Measurements from ENCODE around the gene ALDH1L2.

DNA sequence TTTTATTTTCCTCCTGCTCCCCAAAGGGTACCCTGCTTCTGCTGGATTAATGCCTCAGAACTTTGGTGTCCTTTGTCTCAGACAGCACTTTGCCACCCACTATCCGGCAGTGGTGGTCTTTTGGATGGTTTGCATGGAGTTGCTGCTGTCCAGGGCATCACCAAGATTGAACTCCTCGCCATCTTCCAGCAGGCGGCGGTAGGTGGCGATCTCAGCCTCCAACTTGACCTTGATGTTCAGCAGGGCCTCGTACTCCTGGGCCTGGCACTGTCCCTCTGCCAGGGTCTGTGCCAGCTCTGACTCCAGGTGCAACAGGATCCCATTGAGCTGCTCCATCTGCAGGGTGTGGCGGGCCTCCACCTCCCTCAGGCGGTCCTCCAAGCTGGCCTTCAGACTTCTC is 107.6 kb downstream of the ALDH1L2 start:
- no peak for TF ChIP-seq POLR2AphosphoS5 (IDR thresholded peaks at IDR 0.05)
- TF ChIP-seq, protein P1, sequence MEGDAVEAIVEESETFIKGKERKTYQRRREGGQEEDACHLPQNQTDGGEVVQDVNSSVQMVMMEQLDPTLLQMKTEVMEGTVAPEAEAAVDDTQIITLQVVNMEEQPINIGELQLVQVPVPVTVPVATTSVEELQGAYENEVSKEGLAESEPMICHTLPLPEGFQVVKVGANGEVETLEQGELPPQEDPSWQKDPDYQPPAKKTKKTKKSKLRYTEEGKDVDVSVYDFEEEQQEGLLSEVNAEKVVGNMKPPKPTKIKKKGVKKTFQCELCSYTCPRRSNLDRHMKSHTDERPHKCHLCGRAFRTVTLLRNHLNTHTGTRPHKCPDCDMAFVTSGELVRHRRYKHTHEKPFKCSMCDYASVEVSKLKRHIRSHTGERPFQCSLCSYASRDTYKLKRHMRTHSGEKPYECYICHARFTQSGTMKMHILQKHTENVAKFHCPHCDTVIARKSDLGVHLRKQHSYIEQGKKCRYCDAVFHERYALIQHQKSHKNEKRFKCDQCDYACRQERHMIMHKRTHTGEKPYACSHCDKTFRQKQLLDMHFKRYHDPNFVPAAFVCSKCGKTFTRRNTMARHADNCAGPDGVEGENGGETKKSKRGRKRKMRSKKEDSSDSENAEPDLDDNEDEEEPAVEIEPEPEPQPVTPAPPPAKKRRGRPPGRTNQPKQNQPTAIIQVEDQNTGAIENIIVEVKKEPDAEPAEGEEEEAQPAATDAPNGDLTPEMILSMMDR (IDR thresholded peaks at IDR 0.05), result no peak
- no peak for TF ChIP-seq POLR2A (IDR thresholded peaks at IDR 0.05)
